Stimulated activated naive CD8-positive, alpha-beta T cell treated with anti-CD3 and anti-CD28 coated beads, Interleukin-15, Interleukin-2, amounts not matched to agents 100 ng/mL and 50 ng/mL, for 24 hours (primary cell): ENCODE results near the gene C4orf51.
"Not testable (repeated sequence)": the region's sequence is repeated elsewhere in the genome, so short reads cannot be mapped to it uniquely, and the experiment has no call there.

Experiments
- H3K27ac Mint-ChIP-seq: one replicate; pipeline ENCODE4 v1.8.0; 2021; ENCODE audit warnings: mild to moderate bottlenecking, mixed read lengths
- H3K27me3 Mint-ChIP-seq: one replicate; pipeline ENCODE4 v1.8.0; 2021; ENCODE audit warnings: mixed read lengths
- H3K36me3 Mint-ChIP-seq: one replicate; pipeline ENCODE4 v1.8.0; 2021; ENCODE audit warnings: low read depth, mixed read lengths
- H3K4me1 Mint-ChIP-seq: one replicate; pipeline ENCODE4 v1.8.0; 2021; ENCODE audit warnings: low read depth, mixed read lengths
- H3K4me3 Mint-ChIP-seq: one replicate; pipeline ENCODE4 v1.8.0; 2021; ENCODE audit warnings: mild to moderate bottlenecking, mixed read lengths
- H3K9me3 Mint-ChIP-seq: one replicate; pipeline ENCODE4 v1.8.0; 2021; ENCODE audit warnings: mixed read lengths

The C4orf51 gene

GRCh38 chr4:145686991-145687390 lies 7.0 kb downstream of the C4orf51 start:
- no peaks in the 10 kb centered on the region for H3K36me3 Mint-ChIP-seq
- H3K4me1 Mint-ChIP-seq: no peaks in the 10 kb centered on the region
- no peak overlapping the region for H3K27ac Mint-ChIP-seq
- peaks cover 16% of the 10 kb centered on the region for H3K27me3 Mint-ChIP-seq
- peaks cover 8% of the 10 kb centered on the region for H3K9me3 Mint-ChIP-seq
- no peak overlapping the region for H3K4me3 Mint-ChIP-seq

GRCh38 chr4:145690610-145691009 lies 10.7 kb downstream of the C4orf51 start:
- Mint-ChIP-seq H3K36me3 (no peaks in the 10 kb centered on the region), H3K27me3 (peaks cover 7% of the 10 kb centered on the region), H3K27ac (no peak overlapping the region), H3K4me3 (no peak overlapping the region), H3K4me1 (no peaks in the 10 kb centered on the region), H3K9me3 (peaks cover 8% of the 10 kb centered on the region)

DNA sequence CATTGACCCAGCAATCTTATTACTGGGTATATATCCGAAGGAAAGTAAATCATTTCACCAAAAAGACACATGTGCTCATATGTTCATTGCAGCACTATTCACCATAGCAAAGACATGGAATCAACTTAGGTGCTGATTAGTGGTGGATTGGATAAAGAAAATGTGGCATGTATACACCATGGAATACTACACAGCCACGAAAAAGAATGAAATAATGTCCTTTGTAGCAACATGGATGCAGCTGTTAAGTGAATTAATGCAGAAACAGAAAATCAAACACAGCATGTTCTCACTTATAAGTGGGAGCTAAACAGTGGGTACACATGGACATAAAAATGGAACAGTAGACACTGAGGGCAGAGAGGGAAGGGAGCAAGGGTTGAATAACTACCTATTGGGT lies 11.5 kb downstream of the C4orf51 start:
- H3K9me3 Mint-ChIP-seq, H3K36me3 Mint-ChIP-seq, H3K4me3 Mint-ChIP-seq, H3K4me1 Mint-ChIP-seq, H3K27ac Mint-ChIP-seq, H3K27me3 Mint-ChIP-seq: not testable (repeated sequence)

DNA sequence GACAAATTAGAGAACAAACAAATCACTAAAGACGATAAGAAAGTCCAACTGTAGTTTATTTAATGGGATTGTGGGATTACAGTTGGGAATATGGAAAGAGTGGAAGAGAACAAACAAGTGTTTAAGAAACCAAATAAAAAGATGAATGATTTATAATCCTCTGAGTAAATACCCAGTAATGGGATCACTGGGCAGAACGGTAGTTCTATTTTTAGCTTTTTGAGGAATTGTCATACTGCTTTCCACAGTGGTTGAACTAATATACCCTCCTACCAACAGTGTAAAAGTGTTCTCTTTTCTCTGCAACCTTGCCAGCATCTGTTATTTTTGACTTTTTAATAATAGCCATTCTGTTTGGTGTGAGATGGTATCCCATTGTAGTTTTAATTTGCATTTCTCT lies 15.0 kb downstream of the C4orf51 start:
- H3K9me3 Mint-ChIP-seq: peaks cover 8% of the 10 kb centered on the region
- H3K27me3 Mint-ChIP-seq: peaks cover 3% of the 10 kb centered on the region
- no peak overlapping the region for H3K27ac Mint-ChIP-seq
- no peaks in the 10 kb centered on the region for H3K4me1 Mint-ChIP-seq
- no peak overlapping the region for H3K4me3 Mint-ChIP-seq
- no peaks in the 10 kb centered on the region for H3K36me3 Mint-ChIP-seq

- Mint-ChIP-seq H3K9me3 (peaks cover 3% of the 10 kb centered on the region), H3K4me1 (no peaks in the 10 kb centered on the region), H3K36me3 (no peaks in the 10 kb centered on the region), H3K4me3 (no peak overlapping the region), H3K27ac (no peak overlapping the region), H3K27me3 (peaks cover 3% of the 10 kb centered on the region)
These were observed 17.4 kb downstream of the C4orf51 start for GRCh38 chr4:145697332-145697731.

GRCh38 chr4:145698507-145698906 lies 18.6 kb downstream of the C4orf51 start:
- no peaks in the 10 kb centered on the region for H3K4me1 Mint-ChIP-seq
- H3K27ac Mint-ChIP-seq: no peak overlapping the region
- H3K9me3 Mint-ChIP-seq: peaks cover 3% of the 10 kb centered on the region
- peaks cover 3% of the 10 kb centered on the region for H3K27me3 Mint-ChIP-seq
- H3K4me3 Mint-ChIP-seq: no peak overlapping the region
- no peaks in the 10 kb centered on the region for H3K36me3 Mint-ChIP-seq

DNA sequence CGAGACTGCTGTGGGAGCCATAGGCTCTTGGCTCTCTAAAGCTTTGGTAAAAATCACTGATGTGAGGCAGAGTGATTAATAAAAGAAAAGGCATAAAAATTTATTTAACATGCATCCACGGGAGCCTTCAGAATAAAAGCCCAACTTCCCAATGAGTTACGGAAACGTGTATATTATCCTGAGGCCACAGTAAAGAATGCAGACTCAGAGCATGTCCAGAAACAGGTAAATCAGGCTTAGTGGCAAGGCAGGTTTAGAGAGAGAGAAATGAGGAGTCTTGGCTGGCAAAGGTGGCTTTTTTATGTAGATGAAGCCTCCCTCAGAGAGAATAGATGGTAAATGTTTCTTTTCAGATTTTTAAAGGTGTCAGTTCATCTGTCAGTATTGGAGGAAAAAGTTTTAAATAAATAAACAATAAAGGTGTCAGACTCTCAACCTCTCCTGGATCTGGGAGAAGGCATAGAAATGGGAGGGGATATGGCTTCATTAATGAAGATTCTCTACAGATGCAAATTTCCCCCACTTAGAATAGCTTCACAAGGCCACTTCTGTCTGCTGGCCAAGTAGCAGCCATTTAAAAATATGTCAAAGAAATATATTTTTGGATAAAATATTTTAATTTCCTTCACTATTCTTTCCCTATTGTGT lies 24.0 kb downstream of the C4orf51 start:
- H3K4me1 Mint-ChIP-seq: no peaks in the 10 kb centered on the region
- peaks cover 3% of the 10 kb centered on the region for H3K27me3 Mint-ChIP-seq
- H3K36me3 Mint-ChIP-seq: no peaks in the 10 kb centered on the region
- no peak overlapping the region for H3K4me3 Mint-ChIP-seq
- H3K27ac Mint-ChIP-seq: no peak overlapping the region
- H3K9me3 Mint-ChIP-seq: no peaks in the 10 kb centered on the region

GRCh38 chr4:145709336-145709735 lies 29.4 kb downstream of the C4orf51 start:
- H3K9me3 Mint-ChIP-seq: peaks cover 26% of the 10 kb centered on the region
- H3K27ac Mint-ChIP-seq: no peak overlapping the region
- H3K27me3 Mint-ChIP-seq: peaks cover 6% of the 10 kb centered on the region
- H3K4me3 Mint-ChIP-seq: no peak overlapping the region
- H3K4me1 Mint-ChIP-seq: peaks cover 20% of the 10 kb centered on the region
- H3K36me3 Mint-ChIP-seq: peaks cover 5% of the 10 kb centered on the region

DNA sequence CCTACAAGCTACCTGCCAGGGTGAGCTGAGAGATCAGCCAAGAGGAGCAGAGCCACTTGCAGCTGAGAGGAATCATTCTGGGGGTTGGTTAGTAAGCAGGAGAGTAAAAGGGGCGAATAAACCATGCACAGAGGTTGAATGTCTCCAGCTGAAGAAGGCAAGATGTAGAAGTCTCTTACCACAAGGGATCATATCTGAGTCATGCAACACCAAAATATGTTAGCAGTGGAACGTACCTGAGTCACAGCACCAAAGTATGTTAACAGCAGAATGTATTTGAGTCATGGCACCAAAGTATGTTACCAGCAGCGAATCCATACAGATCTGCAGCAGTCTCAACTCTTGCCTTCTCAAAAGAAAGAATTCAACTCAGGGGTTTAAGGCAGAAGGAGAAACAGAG lies 29.9 kb downstream of the C4orf51 start:
- peaks cover 6% of the 10 kb centered on the region for H3K27me3 Mint-ChIP-seq
- peak overlapping the region; percentile 71 for H3K27ac Mint-ChIP-seq
- peaks cover 28% of the 10 kb centered on the region for H3K9me3 Mint-ChIP-seq

DNA sequence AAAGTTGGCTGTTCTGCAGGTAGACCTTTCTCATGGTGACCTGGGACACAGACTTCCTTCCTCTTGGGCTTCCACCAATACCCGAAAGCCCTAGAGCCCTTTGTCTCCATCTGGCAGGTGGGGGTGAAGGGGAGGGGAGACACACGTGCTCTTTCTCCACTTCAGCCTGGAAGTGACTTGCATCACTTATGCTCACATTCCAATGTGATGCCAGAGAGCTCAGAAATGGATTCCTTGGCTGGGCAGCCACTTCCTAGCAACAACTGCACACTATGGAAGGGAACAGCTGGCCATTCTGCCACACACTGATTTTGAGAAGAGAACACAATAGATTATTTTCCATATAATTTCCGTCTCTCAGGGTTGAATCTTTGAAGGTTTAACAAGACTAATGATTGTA lies 36.3 kb downstream of the C4orf51 start:
- Mint-ChIP-seq H3K27ac (no peak overlapping the region), H3K27me3 (peaks cover 28% of the 10 kb centered on the region), H3K4me3 (no peak overlapping the region), H3K4me1 (peaks cover 19% of the 10 kb centered on the region), H3K9me3 (peaks cover 15% of the 10 kb centered on the region), H3K36me3 (peaks cover 5% of the 10 kb centered on the region)

More for the DNA sequence above, 29.9 kb downstream of the C4orf51 start:
- peaks cover 20% of the 10 kb centered on the region for H3K4me1 Mint-ChIP-seq
- H3K36me3 Mint-ChIP-seq: peaks cover 5% of the 10 kb centered on the region
- H3K4me3 Mint-ChIP-seq: no peak overlapping the region

DNA sequence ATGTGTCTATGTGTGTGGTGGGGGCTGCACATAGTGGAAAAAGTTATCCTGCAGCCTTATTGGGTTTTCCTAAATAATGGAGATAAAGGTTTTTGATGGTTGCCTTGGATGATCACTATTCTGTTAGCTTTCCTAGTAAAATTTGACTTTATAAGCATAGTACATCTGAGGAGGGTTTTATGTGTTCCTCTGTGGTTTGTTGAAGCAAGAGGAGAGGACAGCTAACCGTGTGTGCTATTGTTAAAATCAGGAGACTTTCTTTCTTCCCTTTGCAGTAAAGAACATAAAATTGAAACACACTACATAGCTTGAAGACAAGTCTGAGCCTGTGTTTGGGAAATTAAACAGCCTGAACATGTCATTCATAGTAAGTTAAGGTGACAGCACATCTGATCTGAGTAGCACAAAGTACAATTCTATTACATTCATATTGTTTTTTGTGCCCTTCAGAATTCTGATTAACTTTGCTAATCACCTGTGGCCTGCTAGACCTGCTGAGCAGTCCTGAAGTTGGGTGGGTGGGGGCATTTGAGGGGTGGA lies 36.8 kb downstream of the C4orf51 start:
- Mint-ChIP-seq H3K36me3 (no peaks in the 10 kb centered on the region), H3K9me3 (peaks cover 11% of the 10 kb centered on the region), H3K27me3 (peaks cover 28% of the 10 kb centered on the region), H3K27ac (no peak overlapping the region), H3K4me1 (peaks cover 19% of the 10 kb centered on the region), H3K4me3 (no peak overlapping the region)

GRCh38 chr4:145719752-145720624 lies 40.0 kb downstream of the C4orf51 start:
- Mint-ChIP-seq H3K36me3 (no peaks in the 10 kb centered on the region), H3K9me3 (no peaks in the 10 kb centered on the region), H3K4me3 (peak overlapping the region; percentile 30), H3K27me3 (peaks cover 31% of the 10 kb centered on the region), H3K4me1 (peaks cover 19% of the 10 kb centered on the region), H3K27ac (peak overlapping the region; percentile 85)

- Mint-ChIP-seq H3K9me3 (no peaks in the 10 kb centered on the region), H3K4me3 (peak overlapping the region; percentile 30), H3K36me3 (no peaks in the 10 kb centered on the region), H3K27me3 (peaks cover 31% of the 10 kb centered on the region), H3K27ac (peak overlapping the region; percentile 85), H3K4me1 (peaks cover 19% of the 10 kb centered on the region)
These were observed 40.7 kb downstream of the C4orf51 start for GRCh38 chr4:145720656-145721055.

DNA sequence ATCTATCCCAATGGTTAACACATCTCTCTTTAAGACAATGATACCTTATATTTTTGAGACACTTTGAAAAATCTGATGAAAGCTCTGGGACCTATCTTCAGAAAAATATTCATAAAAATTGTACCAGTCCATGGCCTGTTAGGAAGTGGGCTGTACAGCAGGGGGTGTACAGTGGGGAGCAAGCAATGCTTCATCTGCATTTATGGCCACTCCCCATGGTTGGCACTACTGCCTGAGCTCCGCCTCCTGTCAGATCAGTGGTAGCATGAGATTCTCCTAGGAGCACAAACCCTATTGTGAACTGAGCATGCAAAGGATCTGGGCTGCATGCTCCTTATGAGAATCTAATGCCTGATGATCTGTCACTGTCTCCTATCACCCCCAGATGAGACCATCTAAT lies 42.6 kb downstream of the C4orf51 start:
- no peak overlapping the region for H3K27ac Mint-ChIP-seq
- H3K4me3 Mint-ChIP-seq: no peak overlapping the region
- no peaks in the 10 kb centered on the region for H3K9me3 Mint-ChIP-seq
- H3K36me3 Mint-ChIP-seq: no peaks in the 10 kb centered on the region
- H3K27me3 Mint-ChIP-seq: peaks cover 23% of the 10 kb centered on the region
- peaks cover 19% of the 10 kb centered on the region for H3K4me1 Mint-ChIP-seq

DNA sequence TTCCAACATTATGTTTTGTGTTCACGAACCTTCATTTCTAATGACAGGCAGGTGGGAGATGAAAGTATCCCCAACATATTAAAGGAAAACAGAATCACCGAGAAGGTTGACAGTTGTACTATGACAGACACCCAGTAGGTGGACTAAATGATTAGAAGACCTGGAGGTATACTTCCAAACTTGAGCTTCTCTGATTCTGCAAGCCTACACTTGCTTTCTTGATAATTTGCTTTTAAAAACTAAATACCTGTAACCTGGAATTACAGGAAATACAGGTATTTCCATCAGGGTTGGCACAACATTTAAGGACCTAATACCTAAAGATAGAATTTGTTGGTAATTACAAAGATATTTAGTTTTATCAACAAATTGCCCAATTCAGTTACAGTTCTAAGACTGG lies 43.4 kb downstream of the C4orf51 start:
- Mint-ChIP-seq H3K4me3 (no peak overlapping the region), H3K27me3 (peaks cover 15% of the 10 kb centered on the region), H3K9me3 (no peaks in the 10 kb centered on the region), H3K36me3 (no peaks in the 10 kb centered on the region), H3K27ac (no peak overlapping the region), H3K4me1 (peaks cover 19% of the 10 kb centered on the region)
